Mesenchymal stem cell (in vitro differentiated cells and primary cell): Measurements from ENCODE around the gene MARCO.
"Not testable (repeated sequence)": the region's sequence is repeated elsewhere in the genome, so short reads cannot be mapped to it uniquely, and the experiment has no call there.

Experiments used
- DNase-seq: peaks from one replicate; pipeline ENCODE4 v3.0.0-alpha.2; 2013
- H2AFZ ChIP-seq: one replicate; pipeline ENCODE4 v1.6.1; 2013; ENCODE audit warnings: low read depth, mild to moderate bottlenecking, control low read depth, inconsistent platforms, low read length, moderate library complexity
- H2AK5ac ChIP-seq: 2 replicates; pipeline ENCODE4 v1.6.1; 2013; ENCODE audit warnings: low read length, moderate library complexity, mild to moderate bottlenecking, inconsistent platforms; ENCODE audit not compliant: severe bottlenecking
- H2BK120ac ChIP-seq: one replicate; pipeline ENCODE4 v1.6.1; 2013; ENCODE audit warnings: low read depth, mild to moderate bottlenecking, inconsistent platforms, low read length, moderate library complexity
- H2BK12ac ChIP-seq, 2 experiments: one replicate each; pipeline ENCODE4 v1.6.1; 2013; ENCODE audit warnings: inconsistent platforms in 2 of 2, low read length in 2 of 2, mild to moderate bottlenecking in 2 of 2, moderate library complexity in 2 of 2, control low read depth in 1 of 2
- H2BK15ac ChIP-seq: one replicate; pipeline ENCODE4 v1.6.1; 2013; ENCODE audit warnings: mild to moderate bottlenecking, low read depth, inconsistent platforms; ENCODE audit not compliant: poor library complexity, severe bottlenecking
- H2BK5ac ChIP-seq: 2 replicates; pipeline ENCODE4 v1.6.1; 2013; ENCODE audit warnings: low read depth, mild to moderate bottlenecking, low read length, control low read depth, inconsistent platforms; ENCODE audit not compliant: poor library complexity, severe bottlenecking
- H3K14ac ChIP-seq, 2 experiments: one replicate each; pipeline ENCODE4 v1.6.1; 2013; ENCODE audit warnings: inconsistent platforms in 2 of 2, low read length in 2 of 2, control low read depth in 1 of 2, mild to moderate bottlenecking in 1 of 2, moderate library complexity in 1 of 2
- H3K18ac ChIP-seq, 2 experiments: one replicate each; pipeline ENCODE4 v1.6.1; 2013; ENCODE audit warnings: inconsistent platforms in 2 of 2, low read length in 2 of 2, control low read depth in 1 of 2, low read depth in 1 of 2, mild to moderate bottlenecking in 1 of 2
- H3K23ac ChIP-seq, 2 experiments: one replicate each; pipeline ENCODE4 v1.6.1; 2013; ENCODE audit warnings: inconsistent platforms in 2 of 2, low read length in 2 of 2, mild to moderate bottlenecking in 2 of 2, moderate library complexity in 2 of 2, control low read depth in 1 of 2
- H3K27ac ChIP-seq: 2 replicates; pipeline ENCODE4 v1.5.1; 2013; ENCODE audit warnings: mild to moderate bottlenecking, moderate library complexity, low read length, control low read depth, inconsistent platforms; ENCODE audit not compliant: poor library complexity, severe bottlenecking
- H3K27me3 ChIP-seq, 2 experiments: 2 replicates each; pipeline versions ENCODE4 v1.6.1 to v1.7.0; 2013; ENCODE audit warnings: low read length in 2 of 2, mild to moderate bottlenecking in 2 of 2, moderate library complexity in 2 of 2, control low read depth in 1 of 2, inconsistent platforms in 1 of 2; ENCODE audit not compliant: control insufficient read depth in 1 of 2, insufficient read depth in 1 of 2
- H3K36me3 ChIP-seq, 2 experiments: 2 replicates each; pipeline versions ENCODE4 v1.6.1 to v1.7.0; 2013; ENCODE audit warnings: low read length in 2 of 2, control low read depth in 1 of 2, inconsistent platforms in 1 of 2, low read depth in 1 of 2, mild to moderate bottlenecking in 1 of 2; ENCODE audit not compliant: insufficient read depth in 2 of 2, control insufficient read depth in 1 of 2
- H3K4ac ChIP-seq, 2 experiments: one replicate each; pipeline ENCODE4 v1.6.1; 2013; ENCODE audit warnings: inconsistent platforms in 2 of 2, low read length in 2 of 2, mild to moderate bottlenecking in 2 of 2, moderate library complexity in 2 of 2, control low read depth in 1 of 2, low read depth in 1 of 2
- H3K4me1 ChIP-seq: 2 replicates; pipeline ENCODE4 v1.6.1; 2013; ENCODE audit warnings: low read depth, low read length, control low read depth; ENCODE audit not compliant: control insufficient read depth, insufficient read depth
- H3K4me2 ChIP-seq: 2 replicates; pipeline ENCODE4 v1.6.1; 2013; ENCODE audit warnings: low read length, mild to moderate bottlenecking, inconsistent platforms; ENCODE audit not compliant: poor library complexity, severe bottlenecking
- H3K4me3 ChIP-seq, 2 experiments: 2 replicates each; pipeline versions ENCODE4 v1.5.1 to v1.7.0; 2013; ENCODE audit warnings: low read length in 2 of 2, mild to moderate bottlenecking in 2 of 2, control low read depth in 1 of 2, low read depth in 1 of 2; ENCODE audit not compliant: insufficient read depth in 1 of 2
- H3K79me1 ChIP-seq: replicated peaks from 2 replicates; pipeline ENCODE4 v1.6.1; 2013; ENCODE audit warnings: mild to moderate bottlenecking, control low read depth, low read length, inconsistent platforms; ENCODE audit not compliant: poor library complexity, severe bottlenecking
- H3K9ac ChIP-seq: 2 replicates; pipeline ENCODE4 v1.7.0; 2013; ENCODE audit warnings: mild to moderate bottlenecking, low read length, moderate library complexity
- H3K9me3 ChIP-seq: 2 replicates; pipeline ENCODE4 v1.7.0; 2013; ENCODE audit warnings: mild to moderate bottlenecking, low read length; ENCODE audit not compliant: control insufficient read depth
- H4K8ac ChIP-seq: one replicate; pipeline ENCODE4 v1.6.1; 2013; ENCODE audit warnings: inconsistent platforms, mild to moderate bottlenecking, low read length, moderate library complexity
- H4K91ac ChIP-seq: one replicate; pipeline ENCODE4 v1.6.1; 2013; ENCODE audit warnings: mild to moderate bottlenecking, low read length, inconsistent platforms
- whole genome bisulfite sequencing: methylation state at CpG from one replicate; pipeline ENCODE4 v1.1.7; 2013; ENCODE audit warnings: mixed read lengths; 5-methylcytosine and 5-hydroxymethylcytosine counted together

The MARCO gene

GRCh38 chr2:119026890-119027289 is 84.9 kb downstream of the MARCO start:
- Histone ChIP-seq H3K79me1 (no peaks in the 10 kb centered on the region), H2BK120ac (no peak overlapping the region), H2AK5ac (no peak overlapping the region), H3K9me3 (no peaks in the 10 kb centered on the region), H3K9ac (no peak overlapping the region), H2BK5ac (no peak overlapping the region), H2BK15ac (no peak overlapping the region), H2BK12ac (no peak overlapping the region), H3K27me3 (peaks cover 0 to 73% of the 10 kb centered on the region in 2 experiments), H3K4me2 (no peak overlapping the region), H3K4ac (no peak overlapping the region), H4K8ac (no peak overlapping the region), H4K91ac (no peak overlapping the region), H3K14ac (no peak overlapping the region), H3K27ac (no peak overlapping the region), H3K18ac (no peak overlapping the region), H2AFZ (no peak overlapping the region), H3K36me3 (no peaks in the 10 kb centered on the region), H3K23ac (no peak overlapping the region), H3K4me3 (no peak overlapping the region), H3K4me1 (no peaks in the 10 kb centered on the region)
- 44% methylated on average over 5 of the region's 5 CpGs for WGBS
- DNase-seq: no peak

GRCh38 chr2:119028327-119029174 is 86.6 kb downstream of the MARCO start:
- H3K4me1 ChIP-seq: no peaks in the 10 kb centered on the region
- no peaks in the 10 kb centered on the region for H3K79me1 ChIP-seq
- no peak overlapping the region for H3K9ac ChIP-seq
- H3K4me3 ChIP-seq: no peak overlapping the region
- H2BK120ac ChIP-seq: no peak overlapping the region
- no peak overlapping the region for H3K27ac ChIP-seq
- no peak overlapping the region for H4K8ac ChIP-seq
- no peak overlapping the region for H3K4me2 ChIP-seq
- H2BK5ac ChIP-seq: no peak overlapping the region
- no peak overlapping the region for H3K14ac ChIP-seq
- H3K9me3 ChIP-seq: no peaks in the 10 kb centered on the region
- H4K91ac ChIP-seq: no peak overlapping the region
- peaks cover 0 to 65% of the 10 kb centered on the region in 2 experiments for H3K27me3 ChIP-seq
- no peak overlapping the region for H2AFZ ChIP-seq
- H3K36me3 ChIP-seq: no peaks in the 10 kb centered on the region
- no peak overlapping the region for H3K4ac ChIP-seq
- DNase-seq: peak; percentile 1
- H3K23ac ChIP-seq: no peak overlapping the region
- WGBS: 65% methylated on average over 12 of the region's 13 CpGs
- H3K18ac ChIP-seq: no peak overlapping the region
- H2AK5ac ChIP-seq: no peak overlapping the region
- no peak overlapping the region for H2BK15ac ChIP-seq
- H2BK12ac ChIP-seq: no peak overlapping the region

GRCh38 chr2:119029297-119029696 is 87.3 kb downstream of the MARCO start:
- Histone ChIP-seq H3K14ac (no peak overlapping the region), H3K4me2 (no peak overlapping the region), H2AK5ac (no peak overlapping the region), H3K36me3 (no peaks in the 10 kb centered on the region), H4K8ac (no peak overlapping the region), H2BK15ac (no peak overlapping the region), H2BK120ac (no peak overlapping the region), H3K4me3 (no peak overlapping the region), H3K23ac (no peak overlapping the region), H2BK5ac (no peak overlapping the region), H3K27me3 (peaks cover 0 to 60% of the 10 kb centered on the region in 2 experiments), H3K4me1 (no peaks in the 10 kb centered on the region), H2BK12ac (no peak overlapping the region), H3K9ac (no peak overlapping the region), H3K18ac (no peak overlapping the region), H3K9me3 (no peaks in the 10 kb centered on the region), H3K79me1 (no peaks in the 10 kb centered on the region), H3K4ac (no peak overlapping the region), H3K27ac (no peak overlapping the region), H4K91ac (no peak overlapping the region), H2AFZ (no peak overlapping the region)
- no peak for DNase-seq
- WGBS: 86% methylated on average over 5 of the region's 5 CpGs

- H4K91ac ChIP-seq, H3K14ac ChIP-seq, H2AK5ac ChIP-seq, H2AFZ ChIP-seq, H4K8ac ChIP-seq, H3K23ac ChIP-seq, H3K9ac ChIP-seq, H2BK12ac ChIP-seq, H3K4ac ChIP-seq, H3K18ac ChIP-seq, H3K36me3 ChIP-seq, H2BK5ac ChIP-seq, H2BK15ac ChIP-seq, DNase-seq, H3K4me1 ChIP-seq, H3K4me2 ChIP-seq, H3K27me3 ChIP-seq, H3K27ac ChIP-seq, H3K79me1 ChIP-seq, H3K4me3 ChIP-seq, H2BK120ac ChIP-seq: not testable (repeated sequence)
- H3K9me3 ChIP-seq: peaks cover 29% of the 10 kb centered on the region
- 83% methylated on average over 1 of the region's 5 CpGs for WGBS
Observed at GRCh38 chr2:119037922-119038321, 95.9 kb downstream of the MARCO start.
